Stimulated activated CD8-positive, alpha-beta memory T cell treated with anti-CD3 and anti-CD28 coated beads, Interleukin-7, amount 100 ng/mL, for 48 hours (primary cell): ENCODE measurements around the gene ARHGEF10L.
"Not testable (repeated sequence)": the region's sequence is repeated elsewhere in the genome, so short reads cannot be mapped to it uniquely, and the experiment has no call there.

Source experiments
- DNase-seq, 2 donors: peaks; one replicate each; pipeline ENCODE4 v3.0.0-alpha.2; 2020; ENCODE audit warnings: low read depth in 1 of 2; ENCODE audit errors: extremely low read depth in 1 of 2

ARHGEF10L gene, protein sequence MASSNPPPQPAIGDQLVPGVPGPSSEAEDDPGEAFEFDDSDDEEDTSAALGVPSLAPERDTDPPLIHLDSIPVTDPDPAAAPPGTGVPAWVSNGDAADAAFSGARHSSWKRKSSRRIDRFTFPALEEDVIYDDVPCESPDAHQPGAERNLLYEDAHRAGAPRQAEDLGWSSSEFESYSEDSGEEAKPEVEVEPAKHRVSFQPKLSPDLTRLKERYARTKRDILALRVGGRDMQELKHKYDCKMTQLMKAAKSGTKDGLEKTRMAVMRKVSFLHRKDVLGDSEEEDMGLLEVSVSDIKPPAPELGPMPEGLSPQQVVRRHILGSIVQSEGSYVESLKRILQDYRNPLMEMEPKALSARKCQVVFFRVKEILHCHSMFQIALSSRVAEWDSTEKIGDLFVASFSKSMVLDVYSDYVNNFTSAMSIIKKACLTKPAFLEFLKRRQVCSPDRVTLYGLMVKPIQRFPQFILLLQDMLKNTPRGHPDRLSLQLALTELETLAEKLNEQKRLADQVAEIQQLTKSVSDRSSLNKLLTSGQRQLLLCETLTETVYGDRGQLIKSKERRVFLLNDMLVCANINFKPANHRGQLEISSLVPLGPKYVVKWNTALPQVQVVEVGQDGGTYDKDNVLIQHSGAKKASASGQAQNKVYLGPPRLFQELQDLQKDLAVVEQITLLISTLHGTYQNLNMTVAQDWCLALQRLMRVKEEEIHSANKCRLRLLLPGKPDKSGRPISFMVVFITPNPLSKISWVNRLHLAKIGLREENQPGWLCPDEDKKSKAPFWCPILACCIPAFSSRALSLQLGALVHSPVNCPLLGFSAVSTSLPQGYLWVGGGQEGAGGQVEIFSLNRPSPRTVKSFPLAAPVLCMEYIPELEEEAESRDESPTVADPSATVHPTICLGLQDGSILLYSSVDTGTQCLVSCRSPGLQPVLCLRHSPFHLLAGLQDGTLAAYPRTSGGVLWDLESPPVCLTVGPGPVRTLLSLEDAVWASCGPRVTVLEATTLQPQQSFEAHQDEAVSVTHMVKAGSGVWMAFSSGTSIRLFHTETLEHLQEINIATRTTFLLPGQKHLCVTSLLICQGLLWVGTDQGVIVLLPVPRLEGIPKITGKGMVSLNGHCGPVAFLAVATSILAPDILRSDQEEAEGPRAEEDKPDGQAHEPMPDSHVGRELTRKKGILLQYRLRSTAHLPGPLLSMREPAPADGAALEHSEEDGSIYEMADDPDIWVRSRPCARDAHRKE (N-terminal part only)

GRCh38 chr1:17539477-17540254 lies at the start of gene ARHGEF10L:
TSS of gene ARHGEF10L (plus strand) at chr1:17539698. CDS start at chr1:17580596, 40,898 bp downstream.
- no peak for DNase-seq

GRCh38 chr1:17489768-17490417 lies 49.6 kb upstream of the ARHGEF10L start:
- not testable (repeated sequence) for DNase-seq

DNA sequence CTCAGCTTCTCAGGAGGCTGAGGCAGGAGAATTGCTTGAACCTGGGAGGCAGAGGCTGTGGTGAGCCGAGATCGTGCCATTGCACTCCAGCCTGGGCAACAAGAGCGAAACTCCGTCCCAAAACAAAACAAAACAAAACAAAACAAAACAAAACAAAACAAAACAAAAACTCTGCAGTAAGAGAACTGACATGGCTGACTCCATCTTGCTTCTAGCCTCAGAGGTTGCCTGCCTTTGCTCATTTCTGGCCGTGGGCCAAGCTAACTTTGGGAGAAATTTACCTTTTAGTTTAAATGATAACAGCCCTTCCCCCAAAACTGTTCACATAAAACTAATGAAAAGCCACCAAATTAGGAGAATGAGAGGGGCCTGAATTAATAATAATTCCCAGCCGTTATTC lies 48.8 kb upstream of the ARHGEF10L start:
- DNase-seq = not testable (repeated sequence)

GRCh38 chr1:17494114-17494729 lies 45.3 kb upstream of the ARHGEF10L start:
- peak; percentile 44 to 53 for DNase-seq

DNA sequence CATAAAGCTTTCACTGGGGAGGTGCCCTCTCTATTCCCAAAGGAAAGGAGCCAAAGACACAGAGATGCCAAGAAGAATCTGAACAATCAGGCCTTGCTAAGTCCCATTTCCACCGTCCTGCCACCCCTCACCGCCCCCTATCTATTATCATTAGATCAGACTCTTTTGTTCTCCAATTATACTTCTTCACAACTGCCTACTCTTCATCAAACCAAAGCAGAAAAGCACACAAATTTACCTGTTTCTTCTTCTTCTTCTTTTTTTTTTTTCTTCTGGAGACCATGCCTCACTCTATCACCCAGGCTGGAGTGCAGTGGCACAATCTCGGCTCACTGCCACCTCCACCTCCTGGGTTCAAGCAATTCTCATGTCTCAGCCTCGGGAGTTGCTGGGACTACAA lies 43.1 kb upstream of the ARHGEF10L start:
- no peak for DNase-seq

- DNase-seq = no peak
Measured at GRCh38 chr1:17498214-17498613, 41.3 kb upstream of the ARHGEF10L start.

DNA sequence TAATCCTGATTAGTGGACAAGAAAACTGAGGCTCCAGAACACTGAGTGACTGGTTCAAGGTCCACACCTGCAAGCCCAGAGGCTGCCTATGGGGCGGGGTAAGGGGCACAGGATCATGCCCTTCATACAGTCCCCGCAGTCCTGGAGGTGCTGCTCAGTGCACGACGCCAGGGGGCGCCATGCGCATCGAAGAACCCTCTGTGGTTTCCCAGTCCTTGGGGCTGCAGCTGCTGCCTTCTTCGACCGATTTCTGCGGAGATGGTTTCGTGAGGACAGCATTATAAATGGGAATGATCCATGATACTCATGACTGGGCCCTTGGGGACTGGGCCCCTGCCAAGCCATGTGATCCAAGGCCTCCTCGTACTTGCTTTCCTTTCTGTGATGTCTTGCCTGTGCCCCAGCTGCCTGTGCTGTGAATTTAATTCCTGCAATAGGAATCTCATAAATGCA lies 37.1 kb upstream of the ARHGEF10L start:
- peak; percentile 10 to 42 for DNase-seq

DNA sequence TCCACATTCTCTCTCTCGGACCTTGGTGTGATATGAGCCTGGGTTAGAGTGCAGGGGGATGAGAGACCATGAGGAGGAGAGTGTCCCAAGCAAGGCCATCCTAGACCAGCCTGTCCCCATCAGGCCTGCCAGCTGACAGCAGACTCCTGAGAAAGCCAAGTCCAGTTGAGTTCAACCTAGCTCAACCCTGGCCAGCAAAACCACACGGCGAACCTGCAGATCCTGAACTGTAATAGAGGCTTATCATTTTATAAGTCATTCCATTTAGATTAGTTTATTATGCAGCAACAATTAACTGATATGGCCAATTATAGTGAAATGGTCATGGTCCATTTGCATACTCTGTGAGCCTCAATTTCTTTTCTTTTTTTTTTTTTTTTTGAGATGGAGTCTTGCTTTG lies 36.4 kb upstream of the ARHGEF10L start:
- no peak for DNase-seq

GRCh38 chr1:17507200-17507599 lies 32.3 kb upstream of the ARHGEF10L start:
- DNase-seq = not testable (repeated sequence)

- no peak for DNase-seq
Measured at GRCh38 chr1:17507915-17508314, 31.6 kb upstream of the ARHGEF10L start.

- DNase-seq = no peak
Measured at GRCh38 chr1:17509363-17509762, 30.1 kb upstream of the ARHGEF10L start.

DNA sequence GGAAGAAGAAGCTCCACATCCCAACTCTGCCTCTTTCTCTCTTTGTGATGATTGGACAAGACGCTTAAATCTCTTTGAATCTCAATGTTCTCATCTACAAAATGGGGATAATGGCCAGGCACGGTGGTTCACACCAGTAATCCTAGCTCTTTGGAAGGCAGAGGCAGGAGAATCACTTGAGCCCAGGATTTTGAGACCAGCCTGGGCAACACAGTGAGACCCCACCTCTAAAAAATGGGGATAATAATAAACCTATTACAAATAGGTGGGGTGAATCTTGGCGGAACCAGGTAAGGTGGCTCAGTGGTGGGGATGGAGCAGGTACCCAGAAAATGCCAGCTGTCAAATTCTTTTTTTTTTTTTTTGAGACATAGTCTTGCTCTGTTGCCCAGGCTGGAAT lies 29.4 kb upstream of the ARHGEF10L start:
- no peak for DNase-seq

- no peak for DNase-seq
Measured at GRCh38 chr1:17511188-17511587, 28.3 kb upstream of the ARHGEF10L start.

- DNase-seq = no peak
Measured at GRCh38 chr1:17513131-17513530, 26.4 kb upstream of the ARHGEF10L start.

- DNase-seq = no peak
Measured at GRCh38 chr1:17514776-17515175, 24.7 kb upstream of the ARHGEF10L start.

GRCh38 chr1:17515902-17516301 lies 23.6 kb upstream of the ARHGEF10L start:
- no peak for DNase-seq

DNA sequence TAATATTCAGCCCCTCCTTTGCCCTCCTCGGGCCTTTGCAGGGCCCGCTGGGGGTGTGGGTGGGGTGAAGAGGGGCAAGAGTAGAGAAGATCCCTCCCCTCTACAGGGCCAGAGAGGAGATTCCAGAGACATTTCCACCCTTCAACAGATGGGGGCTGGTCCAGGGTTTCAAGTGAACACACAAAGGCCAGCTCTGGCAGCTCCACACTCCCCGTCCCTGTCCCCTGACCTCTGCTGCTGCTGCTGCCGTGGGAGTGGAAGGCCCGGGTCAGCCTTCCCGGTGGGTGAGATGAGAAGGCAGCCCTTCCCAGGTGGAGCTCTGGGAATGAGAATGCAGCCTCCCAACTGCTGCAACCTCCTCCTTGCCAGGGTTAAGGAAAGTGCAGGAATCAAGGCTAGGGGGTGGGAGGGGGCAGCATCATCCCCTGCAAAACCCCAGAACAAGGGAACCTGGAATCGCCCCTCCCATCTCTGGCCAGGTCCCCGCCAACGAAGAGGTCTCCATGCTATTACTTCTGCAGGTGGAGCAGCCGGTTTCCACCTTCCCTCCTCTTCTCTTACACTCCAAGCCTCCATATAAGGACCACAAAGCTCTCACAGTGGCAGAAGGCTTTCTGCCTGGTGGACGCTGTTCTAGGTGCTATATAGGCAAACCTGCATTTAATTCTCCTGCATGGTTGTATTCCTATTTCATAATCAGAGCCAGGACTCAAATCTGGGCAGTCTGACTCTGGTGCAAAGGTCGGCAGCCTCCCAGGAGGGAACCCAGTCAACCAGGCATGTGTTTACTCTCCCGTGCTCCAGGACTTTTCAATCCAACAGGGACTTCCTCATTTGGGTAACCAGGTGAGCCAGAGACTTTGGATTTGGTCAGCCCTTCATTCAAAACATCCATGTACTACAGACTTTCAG lies 22.9 kb upstream of the ARHGEF10L start:
- DNase-seq = no peak

- no peak for DNase-seq
Measured at GRCh38 chr1:17520041-17520440, 19.5 kb upstream of the ARHGEF10L start.
